Naive thymus-derived CD8-positive, alpha-beta T cell (primary cell): ENCODE measurements around the gene NDNF. TPM values are rescaled to one million over a fixed set of nuclear protein-coding genes. Genes with fewer than 3 reads are reported as not detected.
A peak's percentile ranks its signal among the peaks of the same experiment; 100 is the strongest.

Source experiments
- ATAC-seq, 2 donors: fragments of 150-1000 bp; cut with Tn5 transposase in 1 of 2; sonication (Bioruptor Pico), chemical (Tn5 transposase) in 1 of 2; 1 replicate in 1 of 2; 2 replicates in 1 of 2; pipeline ENCODE4 v1.10.0; 2021; ENCODE audit warnings: mild to moderate bottlenecking in 2 of 2, moderate library complexity in 2 of 2
- POLR2A ChIA-PET: fragments of 350-600 bp; sonication (Branson Sonifier 250); formaldehyde crosslinking; loops from one replicate; lab custom pipeline; 2021; ENCODE audit warnings: antibody characterized with exemption; lab: Charles Lee
- DNase-seq, 10 donors: peaks; one replicate each; pipeline versions ENCODE4 v3.0.0 to v3.0.0-alpha.2; 2020 to 2022
- H3K27ac Mint-ChIP-seq, 10 donors: one replicate each; pipeline ENCODE4 v1.8.0; 2020 to 2022; ENCODE audit warnings: mild to moderate bottlenecking in 10 of 10, mixed read lengths in 10 of 10, moderate library complexity in 4 of 10, inconsistent platforms in 1 of 10
- H3K27me3 Mint-ChIP-seq, 5 donors: one replicate each; pipeline ENCODE4 v1.8.0; 2021 to 2022; ENCODE audit warnings: mixed read lengths in 5 of 5
- H3K36me3 Mint-ChIP-seq, 3 donors: one replicate each; pipeline ENCODE4 v1.8.0; 2020 to 2022; ENCODE audit warnings: mixed read lengths in 3 of 3, mild to moderate bottlenecking in 2 of 3, inconsistent platforms in 1 of 3
- H3K4me1 Mint-ChIP-seq, 4 donors: one replicate each; pipeline ENCODE4 v1.8.0; 2021 to 2022; ENCODE audit warnings: mixed read lengths in 4 of 4
- H3K4me3 Mint-ChIP-seq, 10 donors: one replicate each; pipeline ENCODE4 v1.8.0; 2020 to 2022; ENCODE audit warnings: mild to moderate bottlenecking in 10 of 10, mixed read lengths in 10 of 10, moderate library complexity in 6 of 10, inconsistent platforms in 1 of 10
- H3K9me3 Mint-ChIP-seq, 9 donors: one replicate each; pipeline ENCODE4 v1.8.0; 2020 to 2022; ENCODE audit warnings: mixed read lengths in 9 of 9, mild to moderate bottlenecking in 3 of 9, inconsistent platforms in 1 of 9, moderate library complexity in 1 of 9
- polyA plus RNA-seq, 3 donors: library from polyadenylated mRNA; unstranded; fragments of 300-500 nt; fragmentation: Illumina TruSeq; gene quantifications; one replicate each; pipeline ENCODE4 v1.2.3, GENCODE V29; 2021
- total RNA-seq, 8 experiments: library from RNA in 2 of 8; stranded (reverse) in 2 of 8; gene quantifications; one replicate each; pipeline ENCODE4 v1.2.3 and lab custom pipeline; 2021 to 2026

The NDNF gene
- total and polyA plus RNA-seq, 5 experiments from 2014 or later, result not detected

GRCh38 chr4:121093261-121093660 lies 20.9 kb upstream of the NDNF start:
- Mint-ChIP-seq H3K36me3 (no peaks in the 10 kb centered on the region), H3K9me3 (no peaks in the 10 kb centered on the region), H3K4me3 (no peak overlapping the region), H3K27ac (no peak overlapping the region), H3K4me1 (no peaks in the 10 kb centered on the region), H3K27me3 (no peaks in the 10 kb centered on the region)
- DNase-seq (no peak), ATAC-seq (no peak)
- POLR2A ChIA-PET, result no interaction called here

GRCh38 chr4:121091941-121092340 lies 19.6 kb upstream of the NDNF start:
- H3K27me3 Mint-ChIP-seq, result no peaks in the 10 kb centered on the region
- H3K9me3 Mint-ChIP-seq, result no peaks in the 10 kb centered on the region
- no peak overlapping the region for H3K27ac Mint-ChIP-seq
- no peak overlapping the region for H3K4me3 Mint-ChIP-seq
- H3K4me1 Mint-ChIP-seq, result no peaks in the 10 kb centered on the region
- DNase-seq (no peak), ATAC-seq (no peak)
- POLR2A ChIA-PET, result no interaction called here
- no peaks in the 10 kb centered on the region for H3K36me3 Mint-ChIP-seq

GRCh38 chr4:121088867-121089266 lies 16.5 kb upstream of the NDNF start:
- POLR2A ChIA-PET, result interaction anchor here (0.6 kb wide), 1 partner anchor 617 kb away, joined by 3 read pairs; no protein-coding TSS in a partner anchor
- Mint-ChIP-seq H3K36me3 (peaks cover 0 to 5% (median 0%) of the 10 kb centered on the region in 3 donors), H3K4me1 (no peaks in the 10 kb centered on the region), H3K27ac (no peak overlapping the region), H3K27me3 (no peaks in the 10 kb centered on the region), H3K9me3 (peaks cover 0 to 7% (median 0%) of the 10 kb centered on the region in 9 donors), H3K4me3 (no peak overlapping the region)
- DNase-seq (no peak), ATAC-seq (no peak)

GRCh38 chr4:121079376-121079775 lies 7.0 kb upstream of the NDNF start:
- Mint-ChIP-seq H3K4me1 (peaks cover 6 to 10% (median 6%) of the 10 kb centered on the region in 4 donors), H3K4me3 (no peak overlapping the region), H3K27me3 (peaks cover 2 to 33% (median 8%) of the 10 kb centered on the region in 5 donors), H3K36me3 (peaks cover 0 to 8% (median 3%) of the 10 kb centered on the region in 3 donors), H3K27ac (no peak overlapping the region), H3K9me3 (peaks cover 0 to 8% (median 2%) of the 10 kb centered on the region in 9 donors)
- no peak for ATAC-seq
- POLR2A ChIA-PET, result no interaction called here
- DNase-seq, result no peak

- Mint-ChIP-seq H3K4me3 (no peak overlapping the region), H3K27ac (peak overlapping the region in 1 of 10 donors; percentile 20), H3K9me3 (peaks cover 0 to 8% (median 2%) of the 10 kb centered on the region in 9 donors), H3K36me3 (peaks cover 0 to 8% (median 3%) of the 10 kb centered on the region in 3 donors), H3K4me1 (peaks cover 10 to 18% (median 13%) of the 10 kb centered on the region in 4 donors), H3K27me3 (peaks cover 7 to 49% (median 27%) of the 10 kb centered on the region in 5 donors)
- ATAC-seq (no peak), DNase-seq (no peak)
- POLR2A ChIA-PET, result no interaction called here
Measured at GRCh38 chr4:121077496-121077895, 5.2 kb upstream of the NDNF start.

GRCh38 chr4:121076416-121076815 lies 4.1 kb upstream of the NDNF start:
- POLR2A ChIA-PET, result no interaction called here
- peaks cover 0 to 6% (median 3%) of the 10 kb centered on the region in 3 donors for H3K36me3 Mint-ChIP-seq
- H3K9me3 Mint-ChIP-seq, result peaks cover 0 to 8% (median 2%) of the 10 kb centered on the region in 9 donors
- H3K27me3 Mint-ChIP-seq, result peaks cover 6 to 50% (median 29%) of the 10 kb centered on the region in 5 donors
- DNase-seq, result no peak
- no peak overlapping the region for H3K27ac Mint-ChIP-seq
- ATAC-seq, result no peak
- peaks cover 14 to 25% (median 16%) of the 10 kb centered on the region in 4 donors for H3K4me1 Mint-ChIP-seq
- no peak overlapping the region for H3K4me3 Mint-ChIP-seq

GRCh38 chr4:121073672-121074381 lies 1.5 kb upstream of the NDNF start:
- H3K4me3 Mint-ChIP-seq, result peak overlapping the region in 9 of 10 donors; percentile 3 to 90 (median 43)
- ATAC-seq (no peak), DNase-seq (no peak)
- POLR2A ChIA-PET, result no interaction called here
- peaks cover 0 to 2% (median 0%) of the 10 kb centered on the region in 9 donors for H3K9me3 Mint-ChIP-seq
- H3K4me1 Mint-ChIP-seq, result peaks cover 18 to 38% (median 29%) of the 10 kb centered on the region in 4 donors
- peak overlapping the region in 1 of 10 donors; percentile 54 for H3K27ac Mint-ChIP-seq
- no peaks in the 10 kb centered on the region for H3K36me3 Mint-ChIP-seq
- peaks cover 6 to 62% (median 29%) of the 10 kb centered on the region in 5 donors for H3K27me3 Mint-ChIP-seq

GRCh38 chr4:121073004-121073435 lies 685 bp upstream of the NDNF start:
- no peaks in the 10 kb centered on the region for H3K36me3 Mint-ChIP-seq
- H3K27me3 Mint-ChIP-seq, result peaks cover 6 to 66% (median 29%) of the 10 kb centered on the region in 5 donors
- peak overlapping the region in 3 of 10 donors; percentile 48 to 77 (median 75) for H3K27ac Mint-ChIP-seq
- H3K4me1 Mint-ChIP-seq, result peaks cover 15 to 31% (median 24%) of the 10 kb centered on the region in 4 donors
- peaks cover 0 to 2% (median 0%) of the 10 kb centered on the region in 9 donors for H3K9me3 Mint-ChIP-seq
- DNase-seq (peak in 1 of 10 donors; percentile 19), ATAC-seq (peak; percentile 17 to 18)
- POLR2A ChIA-PET, result interaction anchor here (0.7 kb wide), 1 partner anchor 368 kb away, joined by 3 read pairs; no protein-coding TSS in a partner anchor
- peak overlapping the region; percentile 83 to 94 (median 89) for H3K4me3 Mint-ChIP-seq

- POLR2A ChIA-PET, result interaction anchor here (0.6 kb wide), 2 partner anchors 120 to 149 kb away, joined by 3 read pairs; partner anchors contain the start of gene PRDM5
- Mint-ChIP-seq H3K4me3 (peak overlapping the region; percentile 79 to 91 (median 88)), H3K4me1 (peaks cover 15 to 31% (median 23%) of the 10 kb centered on the region in 4 donors), H3K27me3 (peaks cover 6 to 62% (median 29%) of the 10 kb centered on the region in 5 donors), H3K27ac (peak overlapping the region in 5 of 10 donors; percentile 33 to 68 (median 53)), H3K9me3 (peaks cover 0 to 2% (median 0%) of the 10 kb centered on the region in 9 donors), H3K36me3 (no peaks in the 10 kb centered on the region)
- DNase-seq (no peak), ATAC-seq (no peak)
Measured at GRCh38 chr4:121071640-121072223, 603 bp downstream of the NDNF start.

- ATAC-seq (peak; percentile 24 to 45), DNase-seq (peak in 7 of 10 donors; percentile 17 to 62 (median 25))
- H3K4me3 Mint-ChIP-seq, result peak overlapping the region; percentile 79 to 91 (median 88)
- H3K36me3 Mint-ChIP-seq, result no peaks in the 10 kb centered on the region
- H3K27me3 Mint-ChIP-seq, result peaks cover 6 to 60% (median 29%) of the 10 kb centered on the region in 5 donors
- peak overlapping the region in 4 of 10 donors; percentile 22 to 68 (median 60) for H3K27ac Mint-ChIP-seq
- POLR2A ChIA-PET, result interaction anchor here (0.5 to 0.6 kb wide), 3 partner anchors 39 to 153 kb away, joined by 3 read pairs; partner anchors contain the start of gene PRDM5
- H3K9me3 Mint-ChIP-seq, result peaks cover 0 to 2% (median 0%) of the 10 kb centered on the region in 9 donors
- H3K4me1 Mint-ChIP-seq, result peaks cover 15 to 31% (median 23%) of the 10 kb centered on the region in 4 donors
Measured at GRCh38 chr4:121070696-121071639, 1.4 kb downstream of the NDNF start.

- Mint-ChIP-seq H3K4me1 (peaks cover 15 to 31% (median 23%) of the 10 kb centered on the region in 4 donors), H3K36me3 (no peaks in the 10 kb centered on the region), H3K4me3 (peak overlapping the region; percentile 79 to 91 (median 88)), H3K27me3 (peaks cover 6 to 56% (median 29%) of the 10 kb centered on the region in 5 donors), H3K27ac (peak overlapping the region in 1 of 10 donors; percentile 32), H3K9me3 (peaks cover 0 to 2% (median 0%) of the 10 kb centered on the region in 9 donors)
- ATAC-seq (no peak), DNase-seq (no peak)
- POLR2A ChIA-PET, result no interaction called here
Measured at GRCh38 chr4:121070274-121070673, 2.1 kb downstream of the NDNF start.
